Activated B cell treated with CpG ODN at 0.5 μM for 24 hours (primary cell): ENCODE measurements around the gene BMP6. TPM values are rescaled to one million over a fixed set of nuclear protein-coding genes. Genes with fewer than 3 reads are reported as not detected.

Experiments used
- ATAC-seq: fragments of 200-7000 bp; cut with Tn5 transposase; one replicate; pipeline ENCODE4 v1.10.0; 2021; ENCODE audit warnings: low read depth, mild to moderate bottlenecking, moderate library complexity
- CTCF ChIA-PET: fragments of 350-600 bp; sonication (Branson Sonifier 250); formaldehyde crosslinking; loops from one replicate; lab custom pipeline; 2021; ENCODE audit warnings: antibody characterized with exemption; lab: Charles Lee
- POLR2A ChIA-PET: fragments of 350-600 bp; sonication (Branson Sonifier 250); formaldehyde crosslinking; loops from one replicate; lab custom pipeline; 2021; ENCODE audit warnings: antibody characterized with exemption; lab: Charles Lee
- DNase-seq: peaks from one replicate; pipeline ENCODE4 v3.0.0; 2022
- H3K27ac Mint-ChIP-seq: one replicate; pipeline ENCODE4 v1.8.0; 2020; ENCODE audit warnings: mixed read lengths
- H3K27me3 Mint-ChIP-seq: one replicate; pipeline ENCODE4 v1.8.0; 2021; ENCODE audit warnings: mixed read lengths
- H3K36me3 Mint-ChIP-seq: one replicate; pipeline ENCODE4 v1.8.0; 2021; ENCODE audit warnings: low read depth, mixed read lengths
- H3K4me1 Mint-ChIP-seq: one replicate; pipeline ENCODE4 v1.8.0; 2021; ENCODE audit warnings: mixed read lengths
- H3K4me3 Mint-ChIP-seq: one replicate; pipeline ENCODE4 v1.8.0; 2020; ENCODE audit warnings: mild to moderate bottlenecking, mixed read lengths
- H3K9me3 Mint-ChIP-seq: one replicate; pipeline ENCODE4 v1.8.0; 2020; ENCODE audit warnings: mixed read lengths
- intact Hi-C: fragments of 100-400 bp; cut with micrococcal nuclease; formaldehyde crosslinking; loops from one replicate; pipeline ENCODE4 v1.15.1; 2024
- total RNA-seq: library from RNA; stranded (reverse); gene quantifications from 2 replicates; pipeline ENCODE4 v1.2.3, GENCODE V29; 2022
- TF ChIP-seq, protein P1 (sequence below): fragments of 200-600 bp; IDR thresholded peaks from one replicate; pipeline ENCODE4 v1.8.0; 2022; ENCODE audit warnings: antibody characterized with exemption, mild to moderate bottlenecking

BMP6 gene
- total RNA-seq, 1 donor from 2014 or later = 0.75 TPM

DNA sequence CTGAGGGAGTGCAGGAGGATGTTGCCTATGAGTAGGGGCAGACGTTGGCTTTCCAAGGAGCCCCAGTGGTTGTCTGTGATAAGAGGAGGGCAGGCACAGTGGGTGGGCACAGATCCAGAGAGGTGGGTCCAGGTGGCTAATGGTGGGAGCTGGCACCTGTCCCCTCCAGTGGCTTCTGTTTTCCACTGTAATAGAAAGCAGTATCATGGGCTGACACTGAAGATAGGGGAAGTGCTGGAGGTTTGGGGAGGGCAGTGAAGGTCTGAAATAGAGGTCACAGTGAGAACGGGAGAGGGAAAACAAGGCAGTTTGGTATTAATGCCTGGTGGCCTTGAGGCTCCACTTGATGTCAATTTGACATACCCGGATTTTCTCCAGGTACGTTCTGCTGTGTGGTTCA, 195.1 kb downstream of the BMP6 start:
- ATAC-seq (no peak), DNase-seq (no peak)
- TF ChIP-seq, protein P1, sequence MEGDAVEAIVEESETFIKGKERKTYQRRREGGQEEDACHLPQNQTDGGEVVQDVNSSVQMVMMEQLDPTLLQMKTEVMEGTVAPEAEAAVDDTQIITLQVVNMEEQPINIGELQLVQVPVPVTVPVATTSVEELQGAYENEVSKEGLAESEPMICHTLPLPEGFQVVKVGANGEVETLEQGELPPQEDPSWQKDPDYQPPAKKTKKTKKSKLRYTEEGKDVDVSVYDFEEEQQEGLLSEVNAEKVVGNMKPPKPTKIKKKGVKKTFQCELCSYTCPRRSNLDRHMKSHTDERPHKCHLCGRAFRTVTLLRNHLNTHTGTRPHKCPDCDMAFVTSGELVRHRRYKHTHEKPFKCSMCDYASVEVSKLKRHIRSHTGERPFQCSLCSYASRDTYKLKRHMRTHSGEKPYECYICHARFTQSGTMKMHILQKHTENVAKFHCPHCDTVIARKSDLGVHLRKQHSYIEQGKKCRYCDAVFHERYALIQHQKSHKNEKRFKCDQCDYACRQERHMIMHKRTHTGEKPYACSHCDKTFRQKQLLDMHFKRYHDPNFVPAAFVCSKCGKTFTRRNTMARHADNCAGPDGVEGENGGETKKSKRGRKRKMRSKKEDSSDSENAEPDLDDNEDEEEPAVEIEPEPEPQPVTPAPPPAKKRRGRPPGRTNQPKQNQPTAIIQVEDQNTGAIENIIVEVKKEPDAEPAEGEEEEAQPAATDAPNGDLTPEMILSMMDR = no peak
- POLR2A ChIA-PET = interaction anchor here (0.5 kb wide), 1 partner anchor 15 kb away, joined by 3 read pairs; no protein-coding TSS in a partner anchor
- CTCF ChIA-PET = no interaction called here
- no peaks in the 10 kb centered on the region for H3K27me3 Mint-ChIP-seq
- intact Hi-C loops = no loop called here
- H3K4me3 Mint-ChIP-seq = no peak overlapping the region
- H3K9me3 Mint-ChIP-seq = peaks cover 14% of the 10 kb centered on the region
- H3K36me3 Mint-ChIP-seq = no peaks in the 10 kb centered on the region
- no peaks in the 10 kb centered on the region for H3K4me1 Mint-ChIP-seq
- H3K27ac Mint-ChIP-seq = no peak overlapping the region

DNA sequence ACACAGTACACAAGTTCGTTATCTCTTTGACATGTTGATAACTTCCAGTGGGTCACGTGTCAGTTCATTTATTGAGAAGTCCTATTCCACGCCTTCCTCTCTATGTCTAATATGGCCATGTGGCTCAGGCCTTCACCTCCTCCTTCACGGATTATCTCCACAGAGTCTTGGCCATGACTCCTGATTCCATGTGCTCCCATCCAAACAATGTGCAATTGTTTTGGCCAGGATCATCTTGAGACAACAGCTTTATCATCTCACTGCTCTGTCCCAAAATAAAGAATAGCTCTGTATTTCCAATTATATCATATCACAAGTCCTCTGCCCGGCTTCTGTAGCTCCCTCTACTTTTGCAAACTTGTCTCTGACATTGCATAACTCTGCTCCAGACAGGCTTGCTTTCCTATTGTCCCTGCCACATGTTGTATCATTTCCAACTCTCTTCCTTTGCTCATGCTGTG, 195.8 kb downstream of the BMP6 start:
- H3K4me1 Mint-ChIP-seq = no peaks in the 10 kb centered on the region
- POLR2A ChIA-PET = interaction anchor here (0.5 to 0.6 kb wide), 2 partner anchors 13 to 15 kb away, joined by 3 read pairs; no protein-coding TSS in a partner anchor
- CTCF ChIA-PET = no interaction called here
- no peak for ATAC-seq
- H3K27ac Mint-ChIP-seq = no peak overlapping the region
- TF ChIP-seq, protein P1 = no peak
- DNase-seq = no peak
- no peaks in the 10 kb centered on the region for H3K36me3 Mint-ChIP-seq
- H3K9me3 Mint-ChIP-seq = peaks cover 14% of the 10 kb centered on the region
- no peaks in the 10 kb centered on the region for H3K27me3 Mint-ChIP-seq
- intact Hi-C loops = no loop called here
- H3K4me3 Mint-ChIP-seq = no peak overlapping the region

DNA sequence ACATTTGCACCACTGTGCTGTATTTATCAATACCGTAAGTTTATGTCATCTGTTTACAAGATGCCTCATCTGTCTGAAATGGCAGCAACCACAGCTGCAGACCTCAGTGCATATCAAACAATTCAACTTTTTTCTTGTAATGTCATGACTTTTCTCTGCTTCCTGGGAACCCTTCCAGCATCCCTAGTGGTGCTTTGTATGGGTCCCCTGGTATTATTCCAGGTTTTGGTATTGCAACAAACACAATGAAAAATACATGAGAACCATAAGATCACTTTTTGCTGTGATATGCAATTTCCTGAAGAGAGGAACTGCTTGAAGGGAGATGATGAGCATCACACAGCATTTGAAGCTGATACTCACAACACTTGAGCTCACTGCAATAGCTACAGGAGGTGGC, 196.7 kb downstream of the BMP6 start:
- intact Hi-C loops = no loop called here
- POLR2A ChIA-PET = no interaction called here
- no peak overlapping the region for H3K4me3 Mint-ChIP-seq
- H3K27me3 Mint-ChIP-seq = no peaks in the 10 kb centered on the region
- ATAC-seq (no peak), DNase-seq (no peak)
- H3K9me3 Mint-ChIP-seq = peaks cover 16% of the 10 kb centered on the region
- H3K36me3 Mint-ChIP-seq = no peaks in the 10 kb centered on the region
- CTCF ChIA-PET = no interaction called here
- H3K27ac Mint-ChIP-seq = no peak overlapping the region
- TF ChIP-seq, protein P1 = no peak
- no peaks in the 10 kb centered on the region for H3K4me1 Mint-ChIP-seq

DNA sequence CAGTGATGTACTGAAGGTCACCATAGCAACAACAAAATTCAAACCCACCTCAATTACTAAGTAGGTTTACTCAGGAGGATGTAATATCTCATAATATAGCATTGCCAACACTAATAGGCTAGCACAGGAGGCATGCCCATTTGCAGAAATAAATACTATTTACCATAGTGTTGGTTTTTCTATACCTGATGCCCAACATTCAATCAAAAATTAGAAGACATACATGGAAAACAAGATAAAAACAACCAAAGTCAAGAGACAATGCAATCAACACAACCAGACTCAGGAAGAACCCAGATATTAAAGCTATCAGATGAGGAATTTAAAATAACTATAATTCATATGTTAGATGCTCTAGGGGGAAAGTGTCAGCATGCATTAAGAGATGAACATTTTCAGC, 199.0 kb downstream of the BMP6 start:
- CTCF ChIA-PET = no interaction called here
- ATAC-seq = no peak

More for the DNA sequence above, 199.0 kb downstream of the BMP6 start:
- Mint-ChIP-seq H3K27ac (no peak overlapping the region), H3K4me1 (peaks cover 4% of the 10 kb centered on the region), H3K4me3 (no peak overlapping the region), H3K9me3 (peaks cover 16% of the 10 kb centered on the region), H3K36me3 (no peaks in the 10 kb centered on the region), H3K27me3 (no peaks in the 10 kb centered on the region)
- TF ChIP-seq, protein P1 = no peak
- DNase-seq = no peak
- POLR2A ChIA-PET = interaction anchor here (0.5 kb wide), 1 partner anchor 35 kb away, joined by 6 read pairs; no protein-coding TSS in a partner anchor
- intact Hi-C loops = no loop called here

Other genes starting within 250 kb of the BMP6 start
- 0.02 TPM in 2 replicates for gene DSP, start 184.4 kb upstream of the BMP6 start, total RNA-seq
- 15.4 and 18.7 TPM in 2 replicates for gene SNRNP48, start 135.9 kb upstream of the BMP6 start, total RNA-seq
- gene TXNDC5, start 184.7 kb downstream of the BMP6 start, total RNA-seq = 68.2 TPM in 2 replicates